ENCODE results near the gene VDR.
A peak's percentile ranks its signal among the peaks of the same experiment; 100 is the strongest.

VDR gene

GRCh38 chr12:47878918-47879481 is 25.8 kb downstream of the VDR start:
- intact Hi-C loops (cut with DNase I; ENCODE audit: low total_unique reads) = no loop called here
- H3K4me1 ChIP-seq = peaks cover 0 to 16% (median 3%) of the 10 kb centered on the region in 4 donors
- TF ChIP-seq CTCF (IDR thresholded peaks at IDR 0.05) = no peak
- no peaks in the 10 kb centered on the region for H3K9me3 ChIP-seq
- H3K27me3 ChIP-seq = peaks cover 0 to 4% of the 10 kb centered on the region in 2 donors
- no peak overlapping the region for H3K4me3 ChIP-seq
- no peaks in the 10 kb centered on the region for H3K36me3 ChIP-seq
- peak in 1 of 2 donors; percentile 57 for DNase-seq
- H3K27ac ChIP-seq = no peak overlapping the region

GRCh38 chr12:47878293-47878917 is 26.4 kb downstream of the VDR start:
- no peaks in the 10 kb centered on the region for H3K36me3 ChIP-seq
- intact Hi-C loops (cut with DNase I; ENCODE audit: low total_unique reads) = no loop called here
- H3K27me3 ChIP-seq = peaks cover 0 to 4% of the 10 kb centered on the region in 2 donors
- no peak for TF ChIP-seq CTCF (IDR thresholded peaks at IDR 0.05)
- DNase-seq = peak in 1 of 2 donors; percentile 7
- no peaks in the 10 kb centered on the region for H3K9me3 ChIP-seq
- peaks cover 0 to 14% (median 3%) of the 10 kb centered on the region in 4 donors for H3K4me1 ChIP-seq
- H3K4me3 ChIP-seq = no peak overlapping the region
- H3K27ac ChIP-seq = no peak overlapping the region

GRCh38 chr12:47877081-47877480 is 27.7 kb downstream of the VDR start:
- TF ChIP-seq CTCF (IDR thresholded peaks at IDR 0.05) = no peak
- intact Hi-C loops (cut with DNase I; ENCODE audit: low total_unique reads) = no loop called here

GRCh38 chr12:47876440-47876960 is 28.3 kb downstream of the VDR start:
- no peaks in the 10 kb centered on the region for H3K27me3 ChIP-seq
- H3K4me3 ChIP-seq = no peak overlapping the region
- intact Hi-C loops (cut with DNase I; ENCODE audit: low total_unique reads) = no loop called here
- no peaks in the 10 kb centered on the region for H3K36me3 ChIP-seq
- H3K4me1 ChIP-seq = no peaks in the 10 kb centered on the region
- no peak overlapping the region for H3K27ac ChIP-seq
- no peaks in the 10 kb centered on the region for H3K9me3 ChIP-seq
- TF ChIP-seq CTCF (IDR thresholded peaks at IDR 0.05) = no peak
- DNase-seq = peak in 1 of 2 donors; percentile 38

More at GRCh38 chr12:47877081-47877480, 27.7 kb downstream of the VDR start:
- H3K27me3 ChIP-seq = no peaks in the 10 kb centered on the region
- H3K27ac ChIP-seq = no peak overlapping the region
- no peak for DNase-seq
- no peaks in the 10 kb centered on the region for H3K36me3 ChIP-seq
- H3K4me1 ChIP-seq = peaks cover 0 to under 1% (median 0%) of the 10 kb centered on the region in 4 donors
- no peak overlapping the region for H3K4me3 ChIP-seq
- no peaks in the 10 kb centered on the region for H3K9me3 ChIP-seq

- Histone ChIP-seq H3K27ac (no peak overlapping the region), H3K9me3 (no peaks in the 10 kb centered on the region), H3K4me1 (peaks cover 0 to 2% (median 1%) of the 10 kb centered on the region in 4 donors), H3K27me3 (no peaks in the 10 kb centered on the region), H3K4me3 (no peak overlapping the region), H3K36me3 (no peaks in the 10 kb centered on the region)
- intact Hi-C loops (cut with DNase I; ENCODE audit: low total_unique reads) = no loop called here
- TF ChIP-seq CTCF (IDR thresholded peaks at IDR 0.05) = no peak
- peak in 1 of 2 donors; percentile 13 for DNase-seq
These were observed 28.9 kb downstream of the VDR start for GRCh38 chr12:47875746-47876439.
